Hematopoietic multipotent progenitor cell (in vitro differentiated cells): ENCODE results near the gene TRPC4. TPM values are rescaled to one million over a fixed set of nuclear protein-coding genes. Genes with fewer than 3 reads are reported as not detected.
"Not testable (repeated sequence)": the region's sequence is repeated elsewhere in the genome, so short reads cannot be mapped to it uniquely, and the experiment has no call there.

Experiments used
- DNase-seq, 3 donors: peaks; one replicate each; pipeline ENCODE4 v3.0.0-alpha.2; 2011 to 2015; ENCODE audit warnings: low read depth in 2 of 3, low spot score in 2 of 3
- small RNA-seq: library from RNA; depleted of rRNA; stranded (forward); fragments of <200 nt; gene quantifications from one replicate; pipeline ENCODE3, GENCODE V24; 2012
- total RNA-seq: library from RNA; depleted of rRNA; stranded (reverse); fragments of >200 nt; gene quantifications from one replicate; pipeline ENCODE4 v1.2.3, GENCODE V29; 2012

Gene TRPC4
- total RNA-seq, 1 donor, result under 0.01 TPM

GRCh38 chr13:37615276-37615675 is 254.3 kb downstream of the TRPC4 start:
- DNase-seq, result no peak

GRCh38 chr13:37613638-37614037 is 255.9 kb downstream of the TRPC4 start:
- no peak for DNase-seq

- no peak for DNase-seq
Observed at GRCh38 chr13:37613236-37613635, 256.3 kb downstream of the TRPC4 start.

GRCh38 chr13:37608750-37609339 is 260.7 kb downstream of the TRPC4 start:
- no peak for DNase-seq

GRCh38 chr13:37602733-37603381 is 266.7 kb downstream of the TRPC4 start:
- DNase-seq, result no peak

- no peak for DNase-seq
Observed at GRCh38 chr13:37601648-37602440, 267.7 kb downstream of the TRPC4 start.

- DNase-seq, result no peak
Observed at GRCh38 chr13:37599519-37599918, 270.1 kb downstream of the TRPC4 start.

GRCh38 chr13:37598597-37598996 is 271.0 kb downstream of the TRPC4 start, which contains the start of gene POSTN:
Gene POSTN (minus strand): TSS chr13:37598768. CDS start chr13:37598726, 42 bp downstream.
- DNase-seq, result no peak

- DNase-seq, result no peak
Observed at GRCh38 chr13:37597477-37598025, 272.0 kb downstream of the TRPC4 start.

GRCh38 chr13:37596805-37597204 is 272.8 kb downstream of the TRPC4 start:
- no peak for DNase-seq

- no peak for DNase-seq
Observed at GRCh38 chr13:37595162-37595561, 274.4 kb downstream of the TRPC4 start.

- DNase-seq, result no peak
Observed at GRCh38 chr13:37594550-37594949, 275.0 kb downstream of the TRPC4 start.

- DNase-seq, result not testable (repeated sequence)
Observed at GRCh38 chr13:37589381-37589780, 280.2 kb downstream of the TRPC4 start.

- DNase-seq, result no peak
Observed at GRCh38 chr13:37587236-37587635, 282.3 kb downstream of the TRPC4 start.

Small RNA genes lying within 50 kb of the gene (small RNA-seq; reads per million reads assigned to genes)
- not detected for gene RNA5SP26
